ACC112 (cell line): ENCODE measurements around the gene ITGB2.

Experiments
- H2AFZ ChIP-seq: fragments of 200-600 bp; sonication (generic); one replicate; pipeline ENCODE4 v1.6.0; 2017; ENCODE audit warnings: antibody characterized with exemption, low read length; ENCODE audit not compliant: unreplicated experiment
- H3K27ac ChIP-seq: fragments of 200-600 bp; sonication (generic); 2 replicates; pipeline ENCODE4 v1.5.1; 2014; ENCODE audit warnings: low read depth, mild to moderate bottlenecking, antibody characterized with exemption, low read length, moderate library complexity
- H3K27me3 ChIP-seq: fragments of 200-600 bp; sonication (generic); 2 replicates; pipeline ENCODE4 v1.6.1; 2014; ENCODE audit warnings: mild to moderate bottlenecking, antibody characterized with exemption, low read length, moderate library complexity, mixed read lengths; ENCODE audit not compliant: insufficient read depth
- H3K36me3 ChIP-seq: fragments of 200-600 bp; sonication (generic); 2 replicates; pipeline ENCODE4 v1.6.1; 2016; ENCODE audit warnings: mild to moderate bottlenecking, antibody characterized with exemption, low read length, moderate library complexity, mixed read lengths; ENCODE audit not compliant: insufficient read depth
- H3K4me1 ChIP-seq: fragments of 200-600 bp; sonication (generic); one replicate; pipeline ENCODE4 v1.6.1; 2016; ENCODE audit warnings: low read length, mixed read lengths; ENCODE audit not compliant: insufficient read depth, unreplicated experiment, control insufficient read depth
- H3K4me3 ChIP-seq: fragments of 200-600 bp; sonication (generic); 2 replicates; pipeline ENCODE4 v1.5.1; 2014; ENCODE audit warnings: mild to moderate bottlenecking, low read depth, low read length
- H3K79me2 ChIP-seq: fragments of 200-600 bp; sonication (generic); one replicate; pipeline ENCODE4 v1.6.0; 2016; ENCODE audit warnings: low read length; ENCODE audit not compliant: control insufficient read depth, unreplicated experiment, insufficient read depth

Gene ITGB2

GRCh38 chr21:44892536-44893277 is 28.0 kb downstream of the ITGB2 start:
- Histone ChIP-seq H3K4me1 (no peaks in the 10 kb centered on the region), H3K79me2 (no peaks in the 10 kb centered on the region), H3K27me3 (peaks cover 42% of the 10 kb centered on the region; the same call in 1 of the 2 replicates), H3K36me3 (no peaks in the 10 kb centered on the region), H3K27ac (no peak overlapping the region), H2AFZ (no peak overlapping the region), H3K4me3 (no peak overlapping the region)

- no peak overlapping the region for H2AFZ ChIP-seq
Measured at GRCh38 chr21:44892095-44892494, 28.6 kb downstream of the ITGB2 start.

GRCh38 chr21:44891631-44892031 is 29.1 kb downstream of the ITGB2 start:
- Histone ChIP-seq H3K4me3 (no peak overlapping the region), H3K27me3 (peaks cover 40% of the 10 kb centered on the region; the same call in 1 of the 2 replicates), H3K4me1 (no peaks in the 10 kb centered on the region), H3K27ac (no peak overlapping the region), H2AFZ (no peak overlapping the region), H3K79me2 (no peaks in the 10 kb centered on the region), H3K36me3 (no peaks in the 10 kb centered on the region)

More at GRCh38 chr21:44892095-44892494, 28.6 kb downstream of the ITGB2 start:
- Histone ChIP-seq H3K4me3 (no peak overlapping the region), H3K27ac (no peak overlapping the region), H3K36me3 (no peaks in the 10 kb centered on the region), H3K27me3 (peaks cover 40% of the 10 kb centered on the region; the same call in 1 of the 2 replicates), H3K4me1 (no peaks in the 10 kb centered on the region), H3K79me2 (no peaks in the 10 kb centered on the region)

DNA sequence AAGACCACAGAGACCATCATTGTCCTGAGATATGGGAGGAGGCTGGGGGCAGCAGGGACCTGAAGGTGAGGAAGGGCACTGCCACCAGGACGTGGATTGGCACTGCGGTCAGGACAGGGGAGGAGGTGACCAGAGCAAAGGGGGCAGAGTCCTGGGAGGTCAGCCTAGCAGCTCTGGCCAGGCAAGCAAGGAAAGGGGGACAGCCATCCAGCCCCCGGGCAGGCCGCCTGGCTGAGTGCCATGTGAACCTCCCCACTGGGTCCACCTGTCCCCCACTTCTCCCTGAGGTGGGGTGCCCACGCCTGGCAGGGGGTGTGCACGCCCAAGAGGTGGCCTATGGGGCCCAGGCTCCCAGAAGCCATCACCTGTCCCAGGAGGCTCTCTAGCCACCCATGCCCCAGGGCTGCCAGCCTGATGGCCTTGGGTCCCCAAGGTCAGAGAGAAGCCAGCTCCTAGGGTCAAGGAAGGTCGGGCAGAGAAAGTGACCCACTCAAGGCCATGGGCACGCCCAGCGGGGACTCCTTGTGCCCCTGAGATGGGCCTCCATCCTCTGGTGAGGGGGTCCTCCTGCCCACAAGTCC is 29.6 kb downstream of the ITGB2 start:
- no peak overlapping the region for H3K4me3 ChIP-seq
- H2AFZ ChIP-seq: no peak overlapping the region
- peaks cover 40% of the 10 kb centered on the region; the same call in 1 of the 2 replicates for H3K27me3 ChIP-seq
- H3K36me3 ChIP-seq: no peaks in the 10 kb centered on the region
- no peak overlapping the region for H3K27ac ChIP-seq
- no peaks in the 10 kb centered on the region for H3K79me2 ChIP-seq
- no peaks in the 10 kb centered on the region for H3K4me1 ChIP-seq

DNA sequence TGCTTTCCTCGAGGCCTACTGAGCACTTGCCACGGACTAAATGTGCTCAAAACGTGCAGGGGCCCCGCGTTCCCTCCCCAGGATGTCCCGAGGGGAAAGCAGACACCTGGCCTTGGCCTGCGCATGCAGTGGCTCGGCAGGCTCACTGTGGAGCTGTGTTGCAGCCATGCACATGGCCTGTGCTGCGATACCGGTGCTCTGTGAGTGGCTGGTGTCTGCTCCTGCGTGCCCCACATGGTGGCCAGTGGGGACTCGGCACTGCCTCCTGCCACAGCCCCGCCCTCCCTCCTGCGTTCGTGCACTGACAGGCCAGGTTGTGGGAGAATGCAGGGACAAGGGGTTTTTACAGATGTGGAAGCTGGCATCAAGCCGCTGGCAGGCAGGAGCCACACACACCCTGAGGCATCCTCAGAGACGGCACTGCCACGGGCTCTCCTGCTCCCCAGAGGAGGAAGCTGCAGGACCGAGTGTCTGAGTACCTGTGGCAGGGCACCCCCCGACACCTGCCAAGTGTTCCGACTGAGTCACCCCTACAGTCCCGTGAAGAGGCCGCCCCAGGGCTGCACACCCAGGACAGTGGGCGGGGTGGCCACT is 30.3 kb downstream of the ITGB2 start:
- H3K27me3 ChIP-seq: peaks cover 40% of the 10 kb centered on the region; the same call in 1 of the 2 replicates
- H3K4me3 ChIP-seq: no peak overlapping the region
- no peaks in the 10 kb centered on the region for H3K4me1 ChIP-seq
- no peaks in the 10 kb centered on the region for H3K36me3 ChIP-seq
- H3K27ac ChIP-seq: no peak overlapping the region
- H2AFZ ChIP-seq: no peak overlapping the region
- H3K79me2 ChIP-seq: no peaks in the 10 kb centered on the region

DNA sequence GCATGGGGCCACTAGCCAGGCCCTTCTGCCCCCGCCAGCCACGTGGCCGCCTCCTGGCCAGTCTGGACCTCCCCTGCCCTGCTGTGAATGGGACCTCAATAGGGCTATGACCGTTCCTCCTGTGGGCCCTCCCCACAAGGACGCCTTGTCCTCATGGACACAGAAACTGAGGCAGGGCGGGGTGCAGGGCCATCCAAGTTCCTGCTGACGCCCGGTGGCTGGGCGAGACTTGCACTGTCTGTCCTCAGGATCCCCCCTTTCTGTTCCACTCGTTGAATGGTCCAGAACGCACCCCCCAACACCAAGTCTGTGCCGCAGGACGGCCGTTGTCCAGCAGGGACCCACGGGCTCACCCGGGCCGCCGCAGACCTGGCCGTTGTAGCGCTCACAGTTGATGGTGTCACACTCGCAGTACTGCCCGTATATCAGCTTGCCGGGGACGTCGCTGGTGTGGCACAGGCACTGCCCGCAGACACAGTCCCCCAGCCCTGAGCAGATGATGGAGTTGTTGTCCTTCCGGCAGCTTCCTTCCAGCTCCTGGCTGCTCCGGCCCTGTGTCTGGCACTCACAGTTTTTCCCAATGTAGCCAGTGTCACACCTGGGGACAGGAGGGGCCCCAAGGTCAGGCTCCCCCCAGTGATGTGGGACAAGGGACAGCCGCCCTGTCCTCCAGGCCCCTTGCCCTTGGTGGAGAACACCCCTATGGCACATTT is 30.9 kb downstream of the ITGB2 start:
- Histone ChIP-seq H2AFZ (no peak overlapping the region), H3K4me1 (no peaks in the 10 kb centered on the region), H3K79me2 (no peaks in the 10 kb centered on the region), H3K4me3 (no peak overlapping the region), H3K36me3 (no peaks in the 10 kb centered on the region), H3K27me3 (peaks cover 40% of the 10 kb centered on the region; the same call in 1 of the 2 replicates), H3K27ac (no peak overlapping the region)

DNA sequence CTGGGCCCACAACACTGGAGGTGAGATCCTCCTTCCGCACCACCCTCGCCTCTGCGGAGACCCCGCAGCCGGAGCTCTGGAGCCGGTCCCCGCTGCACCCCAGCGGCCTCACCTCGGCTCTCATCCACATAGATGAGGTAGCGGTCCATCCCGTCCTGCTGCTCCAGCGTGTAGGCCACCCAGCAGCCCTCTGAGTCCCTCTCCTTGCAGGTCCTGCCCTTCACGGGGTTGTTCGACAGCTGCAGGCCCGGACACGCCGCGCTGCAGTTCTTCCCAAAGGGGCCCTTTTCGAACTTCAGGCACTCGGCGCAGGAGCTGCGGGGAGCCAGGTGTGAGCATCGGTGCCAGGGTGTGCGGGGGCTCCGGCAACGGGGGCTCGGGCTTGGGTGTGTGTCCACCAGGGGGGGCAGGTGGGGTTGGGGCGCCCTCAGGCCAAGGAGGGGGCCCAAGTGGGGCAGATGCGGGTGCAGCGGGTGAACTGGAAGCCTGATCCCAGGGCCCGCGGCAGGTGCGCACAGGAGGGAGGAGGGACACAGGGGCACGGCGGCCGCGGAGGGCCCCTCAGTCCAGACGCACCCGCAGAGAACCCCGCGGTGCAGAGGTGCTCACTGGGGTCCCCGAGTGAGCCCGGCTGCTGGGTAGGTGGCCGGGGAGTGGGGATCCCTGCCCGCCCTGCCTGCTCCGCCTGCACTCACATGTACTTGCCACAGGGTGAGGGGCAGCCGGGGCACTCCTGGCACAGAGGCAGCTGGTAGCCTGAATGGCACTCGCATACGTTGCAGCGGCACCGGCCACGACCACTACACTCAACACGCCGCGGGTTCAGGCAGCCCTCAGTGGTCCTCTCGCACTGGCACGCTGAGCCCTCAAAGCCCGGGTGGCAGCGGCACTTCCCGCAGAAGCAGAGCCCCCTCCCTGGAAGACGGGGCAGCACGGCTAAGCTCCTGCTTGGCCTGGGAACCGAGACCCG is 31.8 kb downstream of the ITGB2 start:
- Histone ChIP-seq H3K27me3 (peaks cover 34% of the 10 kb centered on the region; the same call in 1 of the 2 replicates), H3K36me3 (no peaks in the 10 kb centered on the region), H3K27ac (no peak overlapping the region), H3K4me1 (no peaks in the 10 kb centered on the region), H3K79me2 (no peaks in the 10 kb centered on the region), H3K4me3 (no peak overlapping the region), H2AFZ (no peak overlapping the region)

- Histone ChIP-seq H3K4me3 (no peak overlapping the region), H3K4me1 (no peaks in the 10 kb centered on the region), H3K27me3 (peaks cover 28% of the 10 kb centered on the region; the same call in 1 of the 2 replicates), H3K79me2 (no peaks in the 10 kb centered on the region), H3K27ac (no peak overlapping the region), H3K36me3 (no peaks in the 10 kb centered on the region), H2AFZ (no peak overlapping the region)
Measured at GRCh38 chr21:44887807-44888580, 32.7 kb downstream of the ITGB2 start.

DNA sequence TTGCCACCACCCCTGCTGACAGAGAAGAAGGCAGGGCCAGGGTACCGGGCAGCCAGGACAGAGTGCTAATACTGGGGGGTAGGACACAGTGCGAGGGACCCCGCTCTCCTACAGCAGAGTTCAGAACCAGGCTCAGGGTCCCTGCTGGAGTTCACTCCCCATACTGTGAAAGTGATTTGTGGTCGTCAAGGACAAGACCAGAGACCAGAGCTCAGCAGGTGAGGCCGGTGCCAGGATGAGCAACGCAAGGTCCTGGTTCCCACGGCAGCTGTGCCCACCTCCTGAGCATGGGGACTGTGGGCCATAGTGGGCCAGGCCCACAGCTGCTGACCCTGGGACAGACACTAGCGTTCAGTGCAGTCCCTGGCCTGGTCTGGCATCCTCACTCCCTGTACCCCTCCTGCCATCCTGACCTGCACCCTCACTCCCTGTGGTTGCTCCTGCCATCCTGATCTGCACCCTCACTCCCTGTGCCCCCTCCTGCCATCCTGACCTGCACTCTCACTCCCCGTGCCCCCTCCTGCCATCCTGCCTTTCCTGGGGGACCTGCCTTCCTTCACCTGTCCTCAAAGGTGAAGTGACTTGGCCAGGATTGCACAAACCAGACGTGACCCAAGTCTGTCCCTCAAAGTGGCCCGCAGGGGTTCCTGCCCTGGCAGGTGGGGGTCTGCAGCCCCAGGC is 33.4 kb downstream of the ITGB2 start:
- Histone ChIP-seq H3K27me3 (peaks cover 24% of the 10 kb centered on the region; the same call in 1 of the 2 replicates), H3K27ac (no peak overlapping the region), H3K4me3 (no peak overlapping the region), H3K4me1 (no peaks in the 10 kb centered on the region), H3K79me2 (no peaks in the 10 kb centered on the region), H2AFZ (no peak overlapping the region), H3K36me3 (no peaks in the 10 kb centered on the region)
